Common myeloid progenitor, CD34-positive (primary cell): ENCODE measurements around the gene OBSCN.

Experiments
- CTCF ChIA-PET: fragments of 350-600 bp; sonication (Branson Sonifier 250); formaldehyde crosslinking; loops from one replicate; lab custom pipeline; 2021; ENCODE audit warnings: antibody characterized with exemption; lab: Charles Lee
- POLR2A ChIA-PET: fragments of 350-600 bp; sonication (Branson Sonifier 250); formaldehyde crosslinking; loops from one replicate; lab custom pipeline; 2021; ENCODE audit warnings: antibody characterized with exemption; lab: Charles Lee
- DNase-seq, 3 donors: peaks; one replicate each; pipeline versions ENCODE4 v3.0.0 to v3.0.0-alpha.2; 2013
- H3K27ac ChIP-seq, 2 experiments: 1 replicate in 1 of 2; 2 replicates in 1 of 2; pipeline ENCODE4 v1.7.0; 2013; ENCODE audit warnings: inconsistent platforms in 2 of 2, low read length in 2 of 2, mild to moderate bottlenecking in 2 of 2, low read depth in 1 of 2, moderate library complexity in 1 of 2; ENCODE audit not compliant: severe bottlenecking in 2 of 2, insufficient read depth in 1 of 2, poor library complexity in 1 of 2
- H3K27me3 ChIP-seq, 5 experiments: replicated peaks in 2 of 5; 1 replicate in 3 of 5; 2 replicates in 2 of 5; pipeline versions ENCODE4 v1.6.1 to v1.7.0; 2013; ENCODE audit warnings: low read length in 4 of 5, mild to moderate bottlenecking in 2 of 5, moderate library complexity in 2 of 5, inconsistent platforms in 1 of 5; ENCODE audit not compliant: insufficient read depth in 5 of 5, control insufficient read depth in 4 of 5
- H3K36me3 ChIP-seq, 4 experiments: 1 replicate in 2 of 4; 2 replicates in 2 of 4; pipeline versions ENCODE4 v1.6.1 to v1.7.0; 2013; ENCODE audit warnings: low read length in 3 of 4, control low read depth in 1 of 4, mild to moderate bottlenecking in 1 of 4; ENCODE audit not compliant: control insufficient read depth in 4 of 4, insufficient read depth in 4 of 4
- H3K4me1 ChIP-seq, 4 experiments: 1 replicate in 3 of 4; 2 replicates in 1 of 4; pipeline versions ENCODE4 v1.6.1 to v1.7.1; 2013; ENCODE audit warnings: low read length in 3 of 4, mild to moderate bottlenecking in 3 of 4, control low read depth in 1 of 4, inconsistent platforms in 1 of 4, moderate library complexity in 1 of 4; ENCODE audit not compliant: control insufficient read depth in 4 of 4, insufficient read depth in 4 of 4; ENCODE audit errors: control extremely low read depth in 1 of 4
- H3K4me3 ChIP-seq, 7 experiments: 1 replicate in 4 of 7; 2 replicates in 3 of 7; pipeline versions ENCODE4 v1.5.1 to v1.7.0; 2013; ENCODE audit warnings: mild to moderate bottlenecking in 7 of 7, low read length in 6 of 7, moderate library complexity in 6 of 7, inconsistent platforms in 2 of 7, low read depth in 2 of 7, control low read depth in 1 of 7; ENCODE audit not compliant: insufficient read depth in 4 of 7, control insufficient read depth in 1 of 7; ENCODE audit errors: extremely low read depth in 1 of 7
- H3K9me3 ChIP-seq, 5 experiments: 1 replicate in 4 of 5; 2 replicates in 1 of 5; pipeline versions ENCODE4 v1.6.1 to v1.7.1; 2013; ENCODE audit warnings: low read length in 4 of 5, mild to moderate bottlenecking in 2 of 5, inconsistent platforms in 1 of 5, low read depth in 1 of 5, moderate library complexity in 1 of 5; ENCODE audit not compliant: control insufficient read depth in 4 of 5, insufficient read depth in 2 of 5; ENCODE audit errors: control extremely low read depth in 1 of 5
- WGBS: methylation state at CpG from one replicate; pipeline ENCODE4 v1.1.5; 2013; ENCODE audit not compliant: insufficient coverage; 5-methylcytosine and 5-hydroxymethylcytosine counted together

The OBSCN gene

DNA sequence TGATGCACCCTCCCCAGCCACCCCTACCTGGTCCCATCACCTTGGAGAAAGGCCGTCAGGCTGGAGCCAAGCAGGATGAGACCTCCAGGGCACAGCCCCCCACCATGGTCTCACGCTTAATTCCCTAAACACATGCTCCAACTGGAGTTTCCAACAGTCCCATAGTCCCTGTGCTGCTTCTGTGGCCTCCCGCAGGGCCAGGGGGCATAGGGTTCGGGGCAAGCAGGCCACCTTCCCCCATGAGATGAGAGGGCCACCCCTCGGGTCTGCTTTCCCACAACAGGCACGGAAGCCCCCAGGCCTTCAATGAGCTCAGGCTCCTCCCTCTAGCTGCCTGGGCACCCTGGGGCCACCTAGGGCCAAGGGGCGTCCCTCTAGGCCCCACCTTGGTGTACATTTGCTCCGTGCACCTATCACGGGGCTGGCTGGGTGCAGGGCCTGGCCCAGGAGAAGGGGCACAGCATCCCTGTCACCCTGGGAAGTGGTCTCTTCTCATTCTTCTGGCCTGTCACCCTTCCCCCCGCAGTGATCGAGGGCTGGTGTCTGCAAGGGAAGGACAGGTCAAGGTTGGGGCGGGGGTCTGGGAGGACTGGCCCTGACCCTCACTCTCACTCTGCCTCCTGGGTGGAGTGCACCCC lies 156.3 kb downstream of the OBSCN start:
- Histone ChIP-seq H3K27ac (no peak overlapping the region), H3K4me1 (no peaks in the 10 kb centered on the region), H3K36me3 (no peaks in the 10 kb centered on the region), H3K4me3 (no peak overlapping the region), H3K9me3 (no peaks in the 10 kb centered on the region), H3K27me3 (peaks cover 0 to 2% (median 0%) of the 10 kb centered on the region in 5 experiments)
- 96% methylated on average over 11 of the region's 12 CpGs for WGBS
- ChIA-PET CTCF (no interaction called here), POLR2A (no interaction called here)
- no peak for DNase-seq

DNA sequence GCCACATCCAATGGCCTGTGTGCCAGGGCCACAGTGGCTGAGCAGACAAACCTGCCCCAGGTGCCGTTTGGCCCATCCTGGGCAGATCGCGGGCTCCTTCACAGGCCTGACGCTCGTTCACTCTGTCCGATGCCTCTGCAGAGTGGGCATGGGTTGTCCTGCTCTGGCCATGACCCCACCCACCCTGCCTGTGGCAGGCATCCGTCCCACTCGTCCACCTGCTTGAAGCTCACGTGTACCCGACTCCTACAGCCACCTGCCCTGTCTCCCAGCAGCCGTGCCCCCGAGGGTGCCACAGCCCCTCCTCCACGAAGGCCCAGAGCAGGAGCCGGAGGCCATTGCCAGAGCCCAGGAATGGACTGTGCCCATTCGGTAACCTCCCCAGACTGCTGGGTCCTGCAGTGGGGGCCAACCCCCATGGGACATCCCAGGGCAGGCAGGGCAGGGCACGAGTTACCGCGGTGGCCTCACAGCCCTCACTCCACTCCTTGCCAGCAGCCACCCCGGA lies 156.9 kb downstream of the OBSCN start:
- Histone ChIP-seq H3K27me3 (peaks cover 0 to 2% (median 0%) of the 10 kb centered on the region in 5 experiments), H3K4me1 (no peaks in the 10 kb centered on the region), H3K9me3 (no peaks in the 10 kb centered on the region), H3K4me3 (no peak overlapping the region), H3K36me3 (no peaks in the 10 kb centered on the region), H3K27ac (no peak overlapping the region)
- ChIA-PET POLR2A (no interaction called here), CTCF (no interaction called here)
- no peak for DNase-seq
- 94% methylated on average over 9 of the region's 19 CpGs for WGBS

DNA sequence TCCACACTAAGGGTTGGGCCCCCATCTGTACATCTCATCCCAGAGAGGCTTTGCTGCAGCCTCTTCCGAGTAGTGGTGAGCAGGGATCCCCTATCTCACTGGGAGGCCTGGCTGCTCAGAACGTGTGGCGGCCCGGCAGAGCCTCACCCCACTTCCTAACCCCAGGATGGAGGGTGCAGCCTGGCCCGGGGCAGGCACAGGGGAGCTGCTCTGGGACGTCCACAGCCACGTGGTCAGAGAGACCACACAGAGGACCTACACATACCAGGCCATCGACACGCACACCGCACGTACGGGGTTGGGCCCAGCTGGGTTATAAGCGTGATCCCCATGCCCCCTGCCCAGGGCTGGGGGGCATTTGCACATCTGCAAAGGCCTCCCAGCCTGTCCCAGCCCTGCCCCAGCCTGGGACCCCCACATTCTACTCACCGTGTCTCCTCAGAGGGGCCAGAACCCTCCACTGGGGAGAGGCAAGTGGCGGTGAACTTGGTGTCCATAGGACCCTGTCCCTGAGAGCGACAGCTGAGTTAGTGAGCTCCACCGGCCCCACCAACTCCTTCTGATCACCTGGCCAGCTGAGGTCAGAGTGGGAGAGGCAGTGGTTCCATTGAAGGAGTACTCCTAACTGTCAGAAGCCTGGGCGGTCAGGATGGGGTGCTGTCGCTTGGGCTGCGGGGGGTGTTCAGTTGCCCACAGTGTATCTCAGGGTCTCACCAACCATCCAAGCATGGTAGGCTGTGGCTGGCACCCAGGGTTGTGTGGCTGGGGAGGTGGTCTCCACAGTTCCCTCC lies 157.6 kb downstream of the OBSCN start:
- no peaks in the 10 kb centered on the region for H3K9me3 ChIP-seq
- H3K27me3 ChIP-seq, result peaks cover 0 to 2% (median 0%) of the 10 kb centered on the region in 5 experiments
- H3K4me1 ChIP-seq, result no peaks in the 10 kb centered on the region
- no peak for DNase-seq
- H3K36me3 ChIP-seq, result no peaks in the 10 kb centered on the region
- no peak overlapping the region for H3K4me3 ChIP-seq
- ChIA-PET CTCF (interaction anchor here (0.6 kb wide), 1 partner anchor 41 kb away, joined by 3 read pairs; no protein-coding TSS in a partner anchor), POLR2A (no interaction called here)
- no peak overlapping the region for H3K27ac ChIP-seq
- 97% methylated on average over 17 of the region's 20 CpGs for WGBS

DNA sequence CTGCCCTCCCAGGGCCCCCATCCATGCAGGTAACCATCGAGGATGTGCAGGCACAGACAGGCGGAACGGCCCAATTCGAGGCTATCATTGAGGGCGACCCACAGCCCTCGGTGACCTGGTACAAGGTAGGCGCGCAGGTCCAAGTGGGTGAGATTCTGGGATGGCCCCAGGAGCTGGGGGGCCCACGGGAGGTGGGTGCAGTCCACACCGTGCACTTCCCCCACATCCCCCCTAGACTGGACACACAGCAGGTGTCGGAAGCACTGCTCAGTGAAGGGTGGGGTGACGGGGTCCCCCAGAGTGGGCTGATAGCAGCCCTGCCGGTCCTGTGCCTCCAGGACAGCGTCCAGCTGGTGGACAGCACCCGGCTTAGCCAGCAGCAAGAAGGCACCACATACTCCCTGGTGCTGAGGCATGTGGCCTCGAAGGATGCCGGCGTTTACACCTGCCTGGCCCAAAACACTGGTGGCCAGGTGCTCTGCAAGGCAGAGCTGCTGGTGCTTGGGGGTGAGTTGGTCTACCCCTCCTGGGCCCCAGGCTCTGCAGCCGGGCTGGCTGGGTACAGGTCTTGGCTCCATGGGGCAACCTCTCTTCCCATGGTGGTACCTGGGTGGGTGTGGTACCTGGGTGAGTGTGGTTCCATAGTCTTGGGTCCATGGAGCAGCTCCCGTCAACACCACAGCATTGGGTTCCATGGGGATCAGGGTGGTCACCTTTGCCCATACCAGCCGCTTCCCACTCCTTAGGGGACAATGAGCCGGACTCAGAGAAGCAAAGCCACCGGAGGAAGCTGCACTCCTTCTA lies 158.4 kb downstream of the OBSCN start:
- WGBS, result 98% methylated on average over 20 of the region's 23 CpGs
- Histone ChIP-seq H3K9me3 (no peaks in the 10 kb centered on the region), H3K4me3 (no peak overlapping the region), H3K4me1 (no peaks in the 10 kb centered on the region), H3K27ac (no peak overlapping the region), H3K27me3 (peaks cover 0 to 2% (median 0%) of the 10 kb centered on the region in 5 experiments), H3K36me3 (no peaks in the 10 kb centered on the region)
- DNase-seq, result no peak
- ChIA-PET POLR2A (no interaction called here), CTCF (interaction anchor here (0.8 to 1.0 kb wide), 2 partner anchors 14 to 40 kb away, joined by 3 to 4 read pairs; partner anchors contain the start of gene TRIM11)

DNA sequence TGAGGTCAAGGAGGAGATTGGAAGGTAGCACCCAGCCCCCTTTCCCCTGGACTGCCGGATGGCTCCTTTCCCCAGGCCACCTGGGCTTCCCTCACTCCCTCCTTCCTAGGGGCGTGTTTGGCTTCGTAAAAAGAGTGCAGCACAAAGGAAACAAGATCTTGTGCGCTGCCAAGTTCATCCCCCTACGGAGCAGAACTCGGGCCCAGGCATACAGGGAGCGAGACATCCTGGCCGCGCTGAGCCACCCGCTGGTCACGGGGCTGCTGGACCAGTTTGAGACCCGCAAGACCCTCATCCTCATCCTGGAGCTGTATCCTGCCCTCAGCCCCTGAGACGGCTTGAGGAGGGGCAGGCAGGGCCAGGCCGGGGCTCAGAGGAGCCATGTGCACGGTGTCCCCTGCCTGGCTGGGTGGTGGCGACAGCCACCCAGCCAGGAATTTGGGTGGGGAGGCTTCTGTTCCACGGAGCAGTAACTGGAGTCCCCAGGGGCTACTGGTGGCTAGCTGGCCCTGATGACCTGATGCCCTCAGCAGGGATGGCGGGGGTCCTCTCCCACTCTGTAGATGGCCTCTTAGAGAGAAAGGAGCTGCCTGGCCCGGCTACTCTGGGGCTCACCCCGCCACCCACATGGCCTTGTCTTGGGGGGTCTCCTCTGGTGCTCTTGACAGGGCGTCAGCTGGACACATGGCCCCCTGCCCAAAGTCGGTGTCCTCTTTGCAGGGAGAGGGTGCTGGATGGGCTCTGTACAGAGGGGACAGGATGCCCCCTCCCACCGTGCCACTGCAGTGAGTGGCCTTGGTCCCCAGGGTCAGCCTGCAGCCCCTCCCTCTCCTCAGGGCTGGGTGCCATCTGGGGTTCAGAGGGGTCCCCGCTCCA lies 159.3 kb downstream of the OBSCN start:
- Histone ChIP-seq H3K9me3 (no peaks in the 10 kb centered on the region), H3K27me3 (peaks cover 0 to 2% (median 0%) of the 10 kb centered on the region in 5 experiments), H3K4me3 (no peak overlapping the region), H3K27ac (no peak overlapping the region), H3K4me1 (no peaks in the 10 kb centered on the region), H3K36me3 (no peaks in the 10 kb centered on the region)
- POLR2A ChIA-PET, result no interaction called here
- WGBS, result 96% methylated on average over 22 of the region's 24 CpGs
- CTCF ChIA-PET, result interaction anchor here (0.8 to 1.0 kb wide), 2 partner anchors 15 to 40 kb away, joined by 3 to 4 read pairs; partner anchors contain the start of gene TRIM11
- no peak for DNase-seq
